HG03103 (cell line): Measurements from ENCODE around the gene RACGAP1.
A peak's percentile ranks its signal among the peaks of the same experiment; 100 is the strongest.

Experiments
- ATAC-seq: cut with Tn5 transposase; IDR thresholded peaks from one replicate; pipeline ENCODE4 v1.9.1; 2021; ENCODE audit warnings: low read depth; ENCODE audit not compliant: unreplicated experiment

RACGAP1 gene

DNA sequence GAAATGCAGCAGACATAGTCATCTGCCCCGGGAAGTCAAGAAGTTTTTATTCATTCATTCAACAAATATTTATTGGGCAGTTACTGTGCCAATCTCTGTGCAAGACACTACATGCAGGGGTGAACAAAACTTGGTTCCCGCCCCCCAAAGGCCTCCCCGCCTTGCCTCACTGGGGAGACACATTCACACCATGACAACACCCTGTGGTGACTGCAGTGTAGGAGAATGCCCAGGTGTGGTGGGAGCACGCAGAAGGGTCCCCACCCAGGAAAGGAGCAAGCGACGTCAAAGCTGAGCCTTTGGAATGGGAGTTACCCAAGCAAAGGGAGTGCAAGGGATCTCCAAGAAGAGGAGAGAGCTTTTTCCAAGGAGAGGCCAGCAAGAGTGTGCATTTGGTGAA lies 54.2 kb downstream of the RACGAP1 start:
- ATAC-seq: no peak

DNA sequence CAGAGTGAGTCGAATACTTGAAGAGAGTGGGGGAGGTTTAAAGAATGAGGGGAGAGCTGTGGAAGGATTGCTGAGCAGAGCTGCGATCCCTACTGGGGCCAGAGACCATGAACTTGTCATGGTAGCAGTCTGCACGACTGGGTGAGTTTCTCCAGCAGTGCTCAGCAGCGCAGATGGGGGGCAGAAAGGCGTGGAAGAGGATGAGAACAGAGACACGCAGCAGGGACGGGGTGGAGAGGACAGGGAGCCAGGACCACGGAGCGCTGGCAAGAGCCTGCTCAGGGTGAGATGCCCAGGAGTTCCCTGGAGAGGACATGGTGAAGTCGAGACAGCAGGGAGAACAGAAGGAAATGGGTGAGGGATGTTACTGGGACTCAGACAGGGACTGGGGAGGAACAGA lies 54.6 kb downstream of the RACGAP1 start:
- ATAC-seq: no peak

DNA sequence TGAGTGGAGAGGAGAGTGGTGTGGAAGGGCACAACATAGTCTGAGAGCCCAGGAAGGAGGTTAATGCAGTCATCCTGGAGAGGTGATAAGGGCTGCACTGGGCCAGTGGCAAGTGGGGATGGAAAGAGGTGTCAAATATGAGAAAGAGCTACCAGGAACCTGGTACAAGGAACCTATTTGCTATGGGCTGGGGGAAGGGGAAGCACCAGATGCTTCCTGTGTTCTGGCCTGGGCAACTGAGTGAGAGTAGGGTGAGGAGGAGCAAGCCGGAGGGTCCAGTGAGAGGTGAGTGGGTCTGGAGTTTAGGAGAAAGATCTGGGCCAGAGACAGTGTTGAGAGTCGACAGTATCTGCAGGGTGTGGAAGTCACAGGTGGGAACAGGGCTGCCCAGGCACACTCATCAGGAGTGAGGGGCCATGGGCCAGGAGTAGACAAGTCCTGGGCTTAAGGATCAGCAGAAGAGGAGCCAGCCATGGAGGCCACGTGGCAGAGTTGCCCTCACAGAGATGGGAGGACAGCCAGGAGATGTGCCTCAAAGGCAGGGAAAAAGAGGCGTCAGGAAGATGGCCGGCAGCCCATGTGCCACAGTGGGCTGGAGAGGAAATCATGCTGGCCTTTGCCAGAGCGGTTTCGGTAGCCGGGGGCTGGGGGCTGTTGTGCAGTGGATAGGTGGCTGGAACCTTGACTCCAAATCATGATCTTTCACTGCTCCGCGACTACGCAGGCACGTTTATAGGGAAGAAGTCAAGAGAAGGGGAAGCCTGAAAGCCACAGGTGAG lies 55.5 kb downstream of the RACGAP1 start:
- no peak for ATAC-seq

DNA sequence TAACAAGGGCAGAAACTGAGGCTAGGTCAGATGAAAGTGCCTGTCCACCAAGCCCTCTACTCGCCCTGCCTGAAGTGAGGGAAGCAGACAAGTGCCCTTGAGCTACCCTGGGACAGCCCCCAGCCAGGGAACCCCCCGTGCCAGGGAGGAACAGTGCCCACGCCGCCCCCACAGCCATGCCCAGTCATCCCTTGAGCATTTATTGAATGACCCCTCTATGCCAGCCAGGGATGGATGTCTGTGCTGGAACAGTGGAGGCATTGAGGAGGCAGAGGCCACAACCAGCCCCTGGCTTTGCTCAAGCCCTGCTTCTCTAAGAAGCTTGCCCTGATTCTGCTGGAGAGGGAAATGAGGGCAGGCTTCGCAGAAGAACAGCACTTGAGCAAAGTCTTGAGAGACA lies 56.3 kb downstream of the RACGAP1 start:
- no peak for ATAC-seq

DNA sequence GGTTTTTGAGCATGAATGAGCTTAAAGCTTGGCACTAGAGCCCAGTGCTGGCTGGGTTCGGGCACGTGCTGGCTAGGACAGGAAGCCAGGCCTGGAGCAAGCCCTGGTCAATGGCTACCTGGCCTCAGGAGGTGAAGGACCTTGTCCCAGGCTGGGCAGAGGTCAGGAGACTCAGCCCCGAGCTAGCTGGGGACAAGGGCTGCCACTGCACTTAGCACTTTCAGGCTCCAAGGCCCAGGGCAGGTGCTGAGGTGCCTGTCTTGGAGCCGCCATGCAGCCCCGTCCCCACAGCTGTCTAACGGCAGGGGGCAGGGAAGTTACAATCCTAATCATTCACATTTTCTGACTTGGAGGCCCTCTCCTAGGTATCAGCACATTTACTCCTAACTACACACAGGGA lies 56.8 kb downstream of the RACGAP1 start:
- no peak for ATAC-seq

DNA sequence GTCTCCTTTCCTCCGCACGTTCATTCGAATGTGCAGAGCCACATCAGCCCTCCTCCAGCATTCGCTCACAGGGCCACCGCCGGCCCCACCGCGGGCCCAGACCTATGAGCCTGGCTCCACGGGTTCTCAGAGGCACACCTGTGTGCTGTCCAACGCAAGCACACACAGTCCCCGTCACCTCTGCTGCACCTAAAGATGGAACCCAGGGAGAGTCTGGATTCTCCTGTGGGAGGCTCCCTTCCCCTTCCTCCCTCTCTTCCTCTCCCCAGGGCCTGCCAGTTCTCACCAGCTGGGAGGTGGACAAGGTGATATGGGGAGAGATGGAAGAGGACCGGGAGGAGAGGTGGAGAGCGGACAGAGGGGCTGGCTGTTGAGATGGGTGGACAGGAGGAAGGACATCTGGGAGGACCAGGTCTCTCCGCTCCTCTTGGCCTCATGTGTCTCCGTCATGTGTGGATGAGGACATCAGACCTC lies 57.5 kb downstream of the RACGAP1 start:
- no peak for ATAC-seq

DNA sequence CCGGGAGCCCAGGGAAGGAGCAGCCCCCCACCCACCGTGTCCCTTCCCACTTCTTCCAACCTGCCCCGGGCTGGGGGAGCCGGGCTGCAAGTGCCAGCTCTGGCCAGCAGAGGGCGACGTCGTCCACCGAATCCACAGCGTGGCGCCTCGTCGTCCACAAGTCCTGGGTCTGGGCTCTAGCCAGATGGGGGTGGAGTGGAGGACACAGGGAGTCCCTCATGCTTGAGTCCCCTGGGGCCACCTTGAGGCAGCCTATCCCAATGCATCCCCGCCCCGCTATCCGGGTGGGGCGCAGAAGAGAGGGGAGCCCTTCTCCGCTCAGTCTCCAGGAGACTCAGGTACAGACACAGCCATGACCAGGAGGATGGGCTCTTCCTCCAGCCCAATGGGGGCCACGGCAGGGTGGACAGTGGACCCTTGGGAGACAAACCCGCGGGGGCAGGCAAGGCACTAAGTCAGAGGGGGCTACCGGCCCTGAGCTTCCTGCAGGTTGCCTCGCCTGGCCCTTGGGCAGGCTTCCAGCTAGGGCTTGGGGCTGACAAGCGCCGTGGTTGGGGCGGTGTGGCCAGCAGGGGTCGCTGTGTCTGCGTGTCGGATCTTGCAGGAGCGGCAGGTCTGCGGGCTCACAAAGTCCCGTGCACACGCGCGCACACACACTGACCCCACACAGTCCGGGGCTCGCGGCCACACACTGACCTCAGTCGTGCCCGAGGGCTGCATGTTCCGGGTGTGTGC lies 58.1 kb downstream of the RACGAP1 start:
- ATAC-seq: peak; percentile 60

DNA sequence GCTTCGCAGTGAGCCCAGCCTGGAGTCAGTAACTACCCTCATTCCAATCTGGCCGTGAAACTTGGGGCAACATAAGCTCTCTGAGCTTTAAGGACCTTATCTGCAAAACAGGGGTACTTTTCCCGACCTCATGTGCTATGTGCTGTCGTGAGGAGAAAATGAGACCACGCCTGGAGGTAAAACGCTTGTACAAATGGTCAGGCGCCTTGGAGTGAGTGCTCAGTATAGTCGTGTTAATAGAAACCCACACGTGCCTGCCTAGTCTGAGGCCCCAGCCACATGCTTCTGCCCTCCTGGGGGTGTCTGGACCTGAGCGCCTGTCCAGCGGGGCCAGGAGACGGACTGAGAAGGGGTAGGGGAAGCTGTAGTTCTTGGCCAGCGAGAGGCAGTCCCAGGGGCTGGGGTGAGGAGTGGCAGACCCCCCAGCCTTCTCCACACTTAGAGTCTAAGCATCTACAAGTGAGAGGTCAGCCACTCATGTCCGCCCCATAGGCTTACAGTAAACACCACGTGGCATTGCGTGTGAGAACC lies 58.7 kb downstream of the RACGAP1 start:
- no peak for ATAC-seq

DNA sequence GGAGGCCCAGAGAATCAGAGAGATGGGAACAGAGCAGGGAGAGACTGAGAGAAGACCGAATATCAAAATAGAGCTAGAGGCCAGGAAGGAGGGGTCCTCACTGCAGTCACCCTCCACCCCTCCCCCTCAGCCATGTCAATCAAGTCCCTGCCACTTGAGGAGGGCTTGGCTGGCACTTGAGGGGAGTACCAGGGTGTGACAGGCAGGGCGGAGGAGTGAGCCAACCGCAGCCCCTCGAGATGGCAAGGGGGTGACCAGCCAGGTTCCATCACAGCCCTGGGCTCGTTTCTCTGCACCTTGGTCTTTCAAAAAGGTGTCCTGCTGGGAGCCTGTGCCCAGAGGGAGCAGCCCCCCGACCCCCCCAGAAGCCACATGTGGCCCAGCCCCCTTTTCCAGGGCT lies 59.5 kb downstream of the RACGAP1 start:
- ATAC-seq: no peak

DNA sequence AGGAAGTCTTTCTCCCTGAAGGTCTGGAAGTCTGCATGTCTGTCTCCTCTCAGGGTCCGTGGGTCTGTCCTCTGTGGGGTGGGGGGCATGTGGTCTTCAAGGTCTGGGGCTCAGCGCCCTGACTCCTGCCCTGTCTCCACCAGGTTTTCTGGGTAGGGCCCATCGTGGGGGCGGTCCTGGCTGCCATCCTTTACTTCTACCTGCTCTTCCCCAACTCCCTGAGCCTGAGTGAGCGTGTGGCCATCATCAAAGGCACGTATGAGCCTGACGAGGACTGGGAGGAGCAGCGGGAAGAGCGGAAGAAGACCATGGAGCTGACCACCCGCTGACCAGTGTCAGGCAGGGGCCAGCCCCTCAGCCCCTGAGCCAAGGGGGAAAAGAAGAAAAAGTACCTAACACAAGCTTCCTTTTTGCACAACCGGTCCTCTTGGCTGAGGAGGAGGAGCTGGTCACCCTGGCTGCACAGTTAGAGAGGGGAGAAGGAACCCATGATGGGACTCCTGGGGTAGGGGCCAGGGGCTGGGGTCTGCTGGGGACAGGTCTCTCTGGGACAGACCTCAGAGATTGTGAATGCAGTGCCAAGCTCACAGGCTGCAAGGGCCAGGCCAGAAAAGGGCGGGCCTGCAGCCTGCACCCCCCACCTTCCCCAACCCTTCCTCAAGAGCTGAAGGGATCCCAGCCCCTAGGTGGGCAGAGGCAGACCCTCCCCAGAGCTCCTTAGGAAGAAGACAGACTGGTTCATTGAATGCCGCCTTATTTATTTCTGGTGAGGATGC lies 60.3 kb downstream of the RACGAP1 start:
- ATAC-seq: no peak

DNA sequence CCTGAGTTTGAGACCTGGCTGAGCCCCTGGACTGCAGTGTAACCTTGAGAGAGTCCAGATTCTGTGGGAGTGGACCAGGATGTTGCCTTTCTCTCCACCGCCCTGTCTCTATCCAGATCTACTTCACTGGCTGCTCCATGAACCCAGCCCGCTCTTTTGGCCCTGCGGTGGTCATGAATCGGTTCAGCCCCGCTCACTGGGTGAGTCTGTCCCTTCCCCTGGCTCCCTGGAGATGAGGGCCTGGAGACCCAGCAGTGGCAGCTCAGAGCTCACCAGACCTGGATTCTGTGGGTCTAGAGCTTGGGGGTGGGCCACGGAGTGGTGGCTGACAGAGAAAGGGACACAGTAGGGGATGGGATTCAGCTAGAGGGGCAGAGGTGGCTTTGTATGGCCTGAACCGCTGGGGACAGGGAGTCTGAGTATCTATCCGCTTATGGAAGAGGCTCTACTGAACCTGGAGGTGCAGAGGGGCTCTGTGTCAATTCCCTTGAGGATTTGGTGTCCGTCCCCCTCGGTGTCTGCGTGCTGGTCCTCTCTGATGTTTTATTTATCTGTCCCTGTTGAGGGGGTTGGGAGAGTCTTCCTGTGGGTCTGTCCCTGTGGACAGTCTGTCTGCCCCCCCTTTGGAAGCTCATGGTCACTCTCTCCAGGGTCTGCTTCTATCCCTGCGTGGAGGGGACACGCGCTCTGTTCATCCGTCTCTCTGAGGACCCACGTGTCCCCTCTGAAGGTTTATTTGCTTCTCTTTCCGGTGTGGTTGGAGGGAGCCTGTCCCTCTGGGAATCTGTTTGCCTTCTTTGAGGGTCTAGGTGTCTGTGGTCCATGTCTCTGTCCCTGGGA lies 61.1 kb downstream of the RACGAP1 start:
- ATAC-seq: no peak

DNA sequence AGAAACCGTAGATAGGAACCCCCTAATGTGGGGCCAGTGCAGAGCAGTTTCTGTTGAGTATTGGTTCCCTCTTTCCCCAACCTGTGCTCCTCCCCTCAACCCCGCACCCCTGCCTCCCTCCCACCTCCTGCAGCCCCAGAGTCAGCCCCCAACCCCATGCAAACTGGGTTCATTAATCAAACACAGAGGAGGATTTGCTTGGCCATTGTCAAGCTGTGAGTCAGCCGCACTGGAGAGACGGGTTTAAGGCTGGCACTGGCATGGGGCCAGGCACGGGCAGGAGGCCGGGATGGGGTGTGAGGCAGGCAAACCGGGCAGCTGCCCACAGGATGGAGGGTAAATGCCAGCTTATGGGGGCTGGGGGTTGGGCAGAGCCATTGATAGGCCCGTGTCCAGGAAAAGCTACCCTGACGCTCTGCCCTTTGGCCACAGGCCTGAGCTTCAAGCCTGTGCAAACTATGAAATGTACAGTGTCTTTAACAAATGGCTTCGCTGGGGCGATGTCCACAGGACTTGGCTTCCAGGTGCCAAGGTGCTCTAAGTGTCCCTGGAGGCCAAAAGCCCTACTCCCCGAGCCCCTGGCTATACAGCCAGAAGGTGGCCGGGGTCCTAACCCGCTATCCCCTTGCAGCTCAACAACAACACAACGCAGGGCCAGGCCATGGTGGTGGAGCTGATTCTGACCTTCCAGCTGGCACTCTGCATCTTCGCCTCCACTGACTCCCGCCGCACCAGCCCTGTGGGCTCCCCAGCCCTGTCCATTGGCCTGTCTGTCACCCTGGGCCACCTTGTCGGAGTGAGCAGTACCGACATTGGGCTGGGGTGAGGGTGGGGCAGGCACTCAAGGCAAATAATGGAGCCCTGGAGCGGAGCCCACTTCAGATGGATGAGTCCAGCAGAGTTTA lies 62.2 kb downstream of the RACGAP1 start:
- ATAC-seq: no peak

DNA sequence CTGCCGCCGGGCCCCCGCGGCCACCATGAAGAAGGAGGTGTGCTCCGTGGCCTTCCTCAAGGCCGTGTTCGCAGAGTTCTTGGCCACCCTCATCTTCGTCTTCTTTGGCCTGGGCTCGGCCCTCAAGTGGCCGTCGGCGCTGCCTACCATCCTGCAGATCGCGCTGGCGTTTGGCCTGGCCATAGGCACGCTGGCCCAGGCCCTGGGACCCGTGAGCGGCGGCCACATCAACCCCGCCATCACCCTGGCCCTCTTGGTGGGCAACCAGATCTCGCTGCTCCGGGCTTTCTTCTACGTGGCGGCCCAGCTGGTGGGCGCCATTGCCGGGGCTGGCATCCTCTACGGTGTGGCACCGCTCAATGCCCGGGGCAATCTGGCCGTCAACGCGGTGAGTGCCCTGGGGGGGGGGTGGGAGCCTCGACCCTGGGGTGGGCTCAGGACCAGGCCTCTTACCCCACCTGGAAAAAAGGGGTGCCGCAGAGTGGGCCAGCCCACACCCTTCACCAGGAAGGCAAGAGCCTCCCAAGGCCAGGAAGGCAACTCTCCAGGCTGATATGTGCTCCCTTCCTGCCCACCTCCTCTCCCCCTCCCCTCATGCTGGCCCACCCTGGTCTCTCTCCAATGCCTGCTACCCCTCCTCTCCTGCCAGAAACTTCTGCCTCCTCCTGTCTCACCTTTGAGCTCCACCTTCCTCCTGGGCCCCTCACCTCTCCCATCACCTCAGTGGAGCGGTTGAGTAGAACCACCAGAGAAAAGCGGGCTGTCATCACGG lies 63.1 kb downstream of the RACGAP1 start:
- no peak for ATAC-seq

DNA sequence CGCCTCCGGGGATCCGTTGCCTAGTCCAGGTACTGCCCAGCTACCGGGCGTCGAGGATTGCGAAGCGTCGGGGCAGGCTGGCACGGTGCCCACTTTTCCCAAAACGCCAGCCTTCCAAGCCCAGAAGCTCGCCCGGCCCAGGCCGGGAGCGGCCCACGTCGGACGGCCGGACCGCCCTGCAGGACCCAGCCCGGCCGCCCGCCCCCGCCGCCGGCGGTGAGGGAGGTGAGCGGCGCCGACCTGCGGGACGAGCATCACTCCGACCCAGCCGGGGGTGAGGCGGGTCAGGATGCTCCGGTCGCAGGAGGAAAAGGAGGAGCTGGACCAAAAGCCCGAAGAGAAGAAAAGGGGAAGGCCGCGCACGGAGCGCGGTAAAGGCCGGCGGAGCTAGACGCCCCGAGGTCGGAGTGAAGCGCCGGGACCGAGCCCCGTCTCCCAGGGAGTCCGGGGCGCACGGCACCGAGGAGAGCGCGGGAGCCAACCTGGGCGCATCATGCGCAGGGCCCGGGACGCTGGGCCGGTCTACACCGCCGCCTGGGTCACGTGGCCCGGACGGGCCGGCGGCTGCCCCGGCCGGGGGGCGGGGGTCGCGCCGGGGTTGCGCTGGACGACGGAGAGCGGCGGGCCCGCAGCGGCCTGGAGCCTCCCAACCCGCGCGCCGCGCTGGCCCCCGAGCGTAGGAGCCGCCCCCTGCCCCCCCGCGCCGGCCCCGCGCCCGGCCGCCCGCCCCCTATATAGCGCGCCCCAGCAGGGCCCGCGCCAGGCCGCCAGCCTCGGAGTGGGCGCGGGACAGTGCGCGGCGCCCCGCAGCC lies 64.0 kb downstream of the RACGAP1 start, which contains the start of gene AQP5:
Gene AQP5, plus strand, starts transcription at position 762 of the 812 bp plus-strand sequence. CDS start 146 bp downstream, outside the sequence.
- no peak for ATAC-seq

DNA sequence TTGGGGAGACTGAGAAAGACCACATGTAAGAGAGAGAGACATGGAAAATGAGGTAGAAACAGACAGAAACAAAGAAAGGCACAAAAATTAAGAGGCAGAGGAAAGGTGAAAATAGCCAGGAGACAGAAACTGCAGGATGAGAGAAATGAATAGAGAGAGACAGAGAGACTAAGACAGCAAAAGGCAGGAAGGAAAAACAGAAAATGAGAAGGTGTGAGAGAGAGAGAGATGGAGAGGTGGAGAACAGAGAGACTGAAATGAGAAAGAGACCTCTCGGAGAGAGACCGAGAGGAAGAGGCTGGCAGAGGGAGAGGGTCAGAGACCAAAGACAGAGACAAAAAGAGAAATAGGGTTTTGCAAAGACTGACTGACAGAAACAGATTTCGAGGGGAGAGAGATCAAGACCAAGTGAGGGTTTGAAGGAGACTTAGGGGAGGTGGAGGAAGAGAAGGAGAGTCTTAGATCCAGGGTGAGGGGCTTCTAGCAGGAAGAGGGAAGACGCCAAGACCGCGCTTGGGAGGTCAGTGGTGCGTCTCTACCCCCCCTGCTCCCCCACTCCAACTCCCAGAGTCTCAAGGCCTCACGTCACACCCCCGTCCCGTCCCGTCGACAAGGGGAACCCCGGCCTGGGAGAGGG lies 64.7 kb downstream of the RACGAP1 start:
- no peak for ATAC-seq

DNA sequence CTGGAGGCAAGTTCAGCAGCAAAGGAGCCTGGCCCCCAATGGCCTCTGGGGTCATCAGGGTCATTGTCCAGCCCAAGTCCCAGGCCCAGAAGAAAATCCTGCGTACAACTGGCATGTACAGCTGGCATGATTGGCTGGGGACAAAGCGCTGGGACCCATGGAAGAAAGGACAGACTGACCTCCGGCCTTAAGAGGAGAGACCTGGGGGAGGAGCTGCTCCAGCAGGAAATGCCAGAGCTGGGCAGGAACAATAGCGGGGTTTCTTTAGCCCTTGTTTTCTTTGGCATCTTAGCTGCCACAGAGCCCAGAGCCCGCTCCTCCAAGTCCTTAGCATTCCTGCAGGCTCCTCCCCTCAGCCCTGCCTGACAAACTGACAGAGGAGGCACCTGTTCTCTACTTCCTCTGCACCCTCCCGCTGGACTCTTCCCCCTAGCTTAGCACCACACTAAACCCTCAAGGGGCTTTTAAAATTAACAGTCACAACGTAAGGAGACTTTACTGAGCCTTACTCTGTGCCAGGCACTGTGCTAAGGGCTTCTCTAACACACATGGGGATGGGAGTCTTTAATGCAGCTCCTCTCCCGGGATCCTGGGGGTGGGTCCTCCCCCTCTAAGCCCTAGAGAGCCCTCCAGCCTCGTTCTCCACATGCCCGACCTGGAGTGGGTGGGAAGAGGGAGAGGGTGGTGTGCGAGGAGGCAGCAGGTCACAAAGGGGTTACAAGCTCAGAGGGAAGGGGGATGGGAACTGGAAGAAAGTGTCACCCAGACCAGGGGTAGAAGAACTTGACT lies 65.4 kb downstream of the RACGAP1 start:
- no peak for ATAC-seq
